Keratinocyte (primary cell): Measurements from ENCODE around the gene KLK1. TPM values are rescaled to one million over a fixed set of nuclear protein-coding genes. Genes with fewer than 3 reads are reported as not detected.

Source experiments
- DNase-seq: peaks from one replicate; pipeline ENCODE4 v3.0.0-alpha.2; 2011; ENCODE audit warnings: low read depth, missing footprints, low spot score
- FAIRE-seq: peaks from 2 replicates; lab custom pipeline; 2011; peaks lifted over from hg19 to GRCh38; lab: Jason Lieb, UNC
- H2AFZ ChIP-seq: 2 replicates; pipeline ENCODE4 v1.6.0; 2012; ENCODE audit warnings: low read length, control low read depth, inconsistent platforms; ENCODE audit not compliant: control insufficient read depth
- H3K27ac ChIP-seq: 2 replicates; pipeline ENCODE4 v1.5.1; 2011; ENCODE audit warnings: low read length; ENCODE audit not compliant: control insufficient read depth, insufficient read depth
- H3K27me3 ChIP-seq: 3 replicates; pipeline ENCODE4 v1.6.0; 2011; ENCODE audit warnings: low read length; ENCODE audit not compliant: control insufficient read depth, insufficient read depth; ENCODE audit errors: extremely low read depth
- H3K36me3 ChIP-seq, 2 experiments: 2 replicates in 1 of 2; 3 replicates in 1 of 2; pipeline ENCODE4 v1.5.1; 2011; ENCODE audit warnings: low read length in 2 of 2, mild to moderate bottlenecking in 1 of 2; ENCODE audit not compliant: control insufficient read depth in 2 of 2, insufficient read depth in 2 of 2; ENCODE audit errors: extremely low read depth in 1 of 2
- H3K4me1 ChIP-seq: 3 replicates; pipeline ENCODE4 v1.5.1; 2011; ENCODE audit warnings: low read length; ENCODE audit not compliant: control insufficient read depth, insufficient read depth; ENCODE audit errors: extremely low read depth
- H3K4me2 ChIP-seq: 3 replicates; pipeline ENCODE4 v1.6.0; 2011; ENCODE audit warnings: low read depth, low read length; ENCODE audit not compliant: control insufficient read depth, insufficient read depth; ENCODE audit errors: extremely low read depth
- H3K4me3 ChIP-seq, 3 experiments: fragments of 200-600 bp in 1 of 3; sonication (generic) in 1 of 3; 2 replicates in 2 of 3; 3 replicates in 1 of 3; pipeline ENCODE4 v1.5.1; 2011 to 2016; ENCODE audit warnings: low read length in 3 of 3, mild to moderate bottlenecking in 3 of 3, control low read depth in 2 of 3, inconsistent platforms in 1 of 3, low read depth in 1 of 3, mixed read lengths in 1 of 3, mixed run types in 1 of 3, moderate library complexity in 1 of 3; ENCODE audit not compliant: control insufficient read depth in 2 of 3, insufficient read depth in 2 of 3; ENCODE audit errors: extremely low read depth in 1 of 3
- H3K79me2 ChIP-seq: 2 replicates; pipeline ENCODE4 v1.6.0; 2012; ENCODE audit warnings: low read length; ENCODE audit not compliant: control insufficient read depth, insufficient read depth
- H3K9ac ChIP-seq: 3 replicates; pipeline ENCODE4 v1.6.0; 2011; ENCODE audit warnings: low read length; ENCODE audit not compliant: control insufficient read depth, insufficient read depth; ENCODE audit errors: extremely low read depth
- H3K9me1 ChIP-seq: 3 replicates; pipeline ENCODE4 v1.6.0; 2011; ENCODE audit warnings: low read length; ENCODE audit not compliant: control insufficient read depth, insufficient read depth; ENCODE audit errors: extremely low read depth
- H3K9me3 ChIP-seq: 2 replicates; pipeline ENCODE4 v1.5.1; 2012; ENCODE audit warnings: low read depth, low read length; ENCODE audit not compliant: control insufficient read depth
- H4K20me1 ChIP-seq: 3 replicates; pipeline ENCODE4 v1.6.0; 2011; ENCODE audit warnings: low read length; ENCODE audit not compliant: control insufficient read depth, insufficient read depth; ENCODE audit errors: extremely low read depth
- CTCF ChIP-seq, 3 experiments: IDR thresholded peaks in 1 of 3; conservative IDR thresholded peaks in 1 of 3; optimal IDR thresholded peaks in 1 of 3; 2 replicates in 2 of 3; 3 replicates in 1 of 3; pipeline versions ENCODE3 to v1.5.1; 2011; ENCODE audit warnings: low read length in 3 of 3, mild to moderate bottlenecking in 3 of 3, moderate library complexity in 2 of 3, control low read depth in 1 of 3, inconsistent platforms in 1 of 3; ENCODE audit not compliant: insufficient read depth in 2 of 3; ENCODE audit errors: extremely low read depth in 1 of 3
- EZH2 ChIP-seq: IDR thresholded peaks from one replicate; pipeline ENCODE4 v1.6.1; 2012; ENCODE audit warnings: inconsistent platforms, mild to moderate bottlenecking, low read length, moderate library complexity
- dilution Hi-C: fragments of 300-500 bp; cut with MboI; formaldehyde crosslinking; loops from one replicate; pipeline ENCODE4 v1.7.0; 2020; ENCODE audit warnings: low sequenced_read_pairs; ENCODE audit not compliant: extremely low pct_ligation_motif_present
- polyA plus RNA-seq, 5 experiments: library from polyadenylated mRNA; depleted of rRNA in 3 of 5; stranded (reverse) in 3 of 5; stranded (forward) in 1 of 5; unstranded in 1 of 5; fragments of >200 nt; gene quantifications; 1 replicate in 1 of 5; 2 replicates in 3 of 5; 3 replicates in 1 of 5; pipeline versions ENCODE4 v1.2.1 to v1.2.3, GENCODE V29; 2011 to 2012; ENCODE audit warnings: missing spikeins in 2 of 5, low read depth in 1 of 5, low replicate concordance in 1 of 5

Gene KLK1
- polyA plus RNA-seq, 1 donor (not counting 4 experiments of a cell fraction or from before 2014, with no cell fraction given), result 0.31 TPM

- Histone ChIP-seq H3K4me3 (no peak overlapping the region), H3K9ac (no peak overlapping the region), H2AFZ (no peak overlapping the region), H3K9me1 (no peaks in the 10 kb centered on the region), H3K9me3 (no peaks in the 10 kb centered on the region), H3K36me3 (no peaks in the 10 kb centered on the region), H3K79me2 (no peaks in the 10 kb centered on the region), H3K27ac (no peak overlapping the region), H3K27me3 (peaks cover 43% of the 10 kb centered on the region), H3K4me2 (no peak overlapping the region), H3K4me1 (no peaks in the 10 kb centered on the region), H4K20me1 (no peaks in the 10 kb centered on the region)
- DNase-seq (no peak), FAIRE-seq (no peak)
- TF ChIP-seq CTCF (optimal IDR thresholded peaks at IDR 0.05 in 1 of 3, IDR thresholded peaks at IDR 0.05 in 1 of 3, conservative IDR thresholded peaks at IDR 0.05 in 1 of 3; ENCODE audit: extremely low read depth in 1 of 3, insufficient read depth in 2 of 3, low read length in 3 of 3) (no peak), EZH2 (peak; percentile 62)
- dilution Hi-C loops, result no loop called here
Measured at GRCh38 chr19:50779504-50780457, 43.8 kb downstream of the KLK1 start.

GRCh38 chr19:50778906-50779430 is 44.6 kb downstream of the KLK1 start:
- TF ChIP-seq CTCF (optimal IDR thresholded peaks at IDR 0.05 in 1 of 3, IDR thresholded peaks at IDR 0.05 in 1 of 3, conservative IDR thresholded peaks at IDR 0.05 in 1 of 3; ENCODE audit: extremely low read depth in 1 of 3, insufficient read depth in 2 of 3, low read length in 3 of 3) (no peak), EZH2 (no peak)
- DNase-seq (no peak), FAIRE-seq (no peak)
- no peaks in the 10 kb centered on the region for H3K79me2 ChIP-seq
- no peak overlapping the region for H3K4me2 ChIP-seq
- H3K4me3 ChIP-seq, result no peak overlapping the region
- dilution Hi-C loops, result no loop called here
- no peaks in the 10 kb centered on the region for H3K9me1 ChIP-seq
- no peak overlapping the region for H3K27ac ChIP-seq
- H4K20me1 ChIP-seq, result no peaks in the 10 kb centered on the region
- H3K9ac ChIP-seq, result no peak overlapping the region
- H3K36me3 ChIP-seq, result no peaks in the 10 kb centered on the region
- peaks cover 46% of the 10 kb centered on the region for H3K27me3 ChIP-seq
- no peak overlapping the region for H2AFZ ChIP-seq
- no peaks in the 10 kb centered on the region for H3K9me3 ChIP-seq
- no peaks in the 10 kb centered on the region for H3K4me1 ChIP-seq
